ENCODE results near the gene RPL10L.

RPL10L gene

DNA sequence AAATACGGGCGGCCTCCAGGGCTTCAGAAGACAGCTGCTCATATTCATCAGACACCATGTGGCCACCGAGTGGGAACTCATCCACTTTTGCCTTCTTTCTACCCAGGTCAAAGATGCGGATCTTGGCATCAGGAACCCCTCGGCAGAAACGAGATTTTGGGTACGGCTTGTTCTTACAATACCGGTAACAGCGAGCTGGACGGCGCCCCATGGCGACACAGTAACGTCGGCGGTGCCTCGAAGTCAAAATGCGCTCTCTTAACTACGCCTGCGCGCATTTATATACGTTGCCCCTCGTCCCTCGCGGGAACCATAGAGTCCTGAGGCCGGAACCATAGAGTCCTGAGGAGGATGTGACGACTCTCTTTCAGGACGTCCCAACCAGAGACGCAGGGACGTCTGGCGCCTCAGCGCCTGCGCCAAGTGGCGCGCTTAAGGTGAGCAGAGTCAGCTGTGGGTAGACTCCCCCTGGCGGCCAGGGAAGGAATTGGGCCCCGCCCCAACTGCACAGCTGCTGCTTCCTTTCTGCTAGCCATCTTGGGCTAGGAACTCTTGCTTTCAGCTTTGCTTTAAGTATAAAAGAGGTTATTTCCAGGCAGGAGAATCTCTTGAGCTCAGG lies at the start of gene RPL10L:
RPL10L (minus strand) TSS at position 256 of the 619 bp plus-strand sequence; CDS start at position 211, 45 bp downstream.
- no peak for DNase-seq

DNA sequence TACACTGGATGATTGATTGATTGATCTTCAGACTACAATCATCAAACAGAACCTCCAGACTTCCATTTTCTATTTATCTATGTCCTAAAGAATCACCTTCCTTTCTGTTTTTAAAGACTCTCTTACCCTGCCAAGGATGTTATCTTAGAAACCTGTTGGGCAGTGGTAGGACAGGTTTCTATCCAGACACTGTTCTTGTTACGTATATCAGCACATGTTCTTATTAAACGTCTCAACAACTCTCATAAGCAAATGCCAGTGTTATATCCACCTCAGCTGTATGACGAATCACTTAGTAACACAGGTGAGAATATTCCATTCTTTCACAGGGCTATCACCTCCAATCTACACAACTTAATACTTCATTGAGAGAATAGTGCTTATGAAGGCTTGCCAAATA lies 40.2 kb upstream of the RPL10L start:
- DNase-seq = no peak

DNA sequence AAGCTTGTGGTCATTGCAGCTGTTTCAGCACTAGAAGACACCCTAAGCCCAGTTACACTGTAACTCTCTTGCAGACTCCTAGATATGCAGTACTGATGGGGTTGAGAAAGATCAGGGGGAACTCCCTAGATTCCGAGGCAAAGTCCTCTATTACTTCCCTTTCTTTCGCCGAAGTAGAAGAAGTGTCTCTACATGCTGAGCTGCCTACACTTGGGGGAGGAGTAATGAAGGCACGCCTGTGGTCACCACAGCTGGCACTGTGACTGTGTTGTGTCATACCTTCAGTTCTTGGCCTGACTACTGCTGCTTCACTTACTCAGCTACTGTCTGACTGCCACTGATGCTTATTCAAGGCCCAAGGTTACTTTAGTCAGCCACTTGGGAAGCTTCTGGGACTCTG lies 35.1 kb upstream of the RPL10L start:
- DNase-seq = no peak

DNA sequence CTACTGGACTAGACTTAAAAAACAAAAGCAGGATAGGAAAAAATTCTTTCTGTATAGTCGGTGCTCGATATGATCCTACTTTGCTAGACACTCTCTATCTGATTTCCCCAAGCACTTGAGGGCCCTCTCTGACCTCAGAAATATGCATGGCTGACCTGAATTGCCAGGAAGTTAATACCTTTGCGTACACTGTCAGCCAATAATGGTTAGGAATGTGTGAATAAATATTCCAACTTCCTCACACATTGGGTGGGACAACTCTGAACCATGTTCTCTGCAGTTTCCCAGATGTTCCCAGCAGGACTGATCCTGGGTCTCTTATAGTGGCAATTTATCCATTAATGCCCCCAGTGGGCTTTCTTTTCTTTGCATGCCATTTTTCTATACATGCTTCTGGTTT lies 20.5 kb upstream of the RPL10L start:
- no peak for DNase-seq

DNA sequence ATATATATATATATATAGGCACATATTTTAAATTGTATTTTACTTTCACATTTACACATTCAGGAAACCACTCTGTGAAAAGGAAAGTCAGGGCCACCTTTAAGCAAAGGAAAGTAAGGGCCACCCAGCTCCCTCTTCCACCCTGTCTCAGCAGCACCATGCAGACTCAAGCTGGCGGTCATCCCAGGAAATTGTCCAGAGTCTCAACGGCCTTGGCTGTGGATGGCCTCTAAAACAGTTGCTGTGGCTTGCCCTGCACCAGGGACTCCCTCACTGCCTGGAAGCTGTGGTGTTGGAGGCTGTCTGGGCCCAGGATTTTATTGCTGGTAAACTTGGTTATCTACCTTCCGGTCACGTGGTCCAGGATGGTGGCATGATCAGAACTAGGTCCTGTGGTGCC lies 11.8 kb upstream of the RPL10L start:
- no peak for DNase-seq

DNA sequence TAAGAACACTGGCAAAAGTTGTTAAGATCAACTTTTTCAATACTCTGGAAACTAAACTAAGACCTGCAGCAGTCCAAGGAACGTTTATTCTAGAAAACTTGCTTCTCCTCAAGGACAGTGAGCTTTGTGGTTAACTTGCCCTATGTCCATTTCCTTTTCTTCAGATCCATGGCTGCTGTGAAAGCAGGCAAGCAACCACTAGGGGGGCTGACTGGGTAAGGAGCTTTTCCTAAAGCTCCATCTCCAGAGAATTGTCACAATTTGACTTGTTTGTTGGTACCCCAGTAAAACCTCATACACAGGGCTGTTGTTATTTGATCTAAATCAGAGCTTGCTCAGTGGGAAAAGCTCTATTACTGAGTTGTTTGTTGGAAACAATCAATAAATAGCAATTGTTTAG lies 10.1 kb upstream of the RPL10L start:
- DNase-seq = no peak

DNA sequence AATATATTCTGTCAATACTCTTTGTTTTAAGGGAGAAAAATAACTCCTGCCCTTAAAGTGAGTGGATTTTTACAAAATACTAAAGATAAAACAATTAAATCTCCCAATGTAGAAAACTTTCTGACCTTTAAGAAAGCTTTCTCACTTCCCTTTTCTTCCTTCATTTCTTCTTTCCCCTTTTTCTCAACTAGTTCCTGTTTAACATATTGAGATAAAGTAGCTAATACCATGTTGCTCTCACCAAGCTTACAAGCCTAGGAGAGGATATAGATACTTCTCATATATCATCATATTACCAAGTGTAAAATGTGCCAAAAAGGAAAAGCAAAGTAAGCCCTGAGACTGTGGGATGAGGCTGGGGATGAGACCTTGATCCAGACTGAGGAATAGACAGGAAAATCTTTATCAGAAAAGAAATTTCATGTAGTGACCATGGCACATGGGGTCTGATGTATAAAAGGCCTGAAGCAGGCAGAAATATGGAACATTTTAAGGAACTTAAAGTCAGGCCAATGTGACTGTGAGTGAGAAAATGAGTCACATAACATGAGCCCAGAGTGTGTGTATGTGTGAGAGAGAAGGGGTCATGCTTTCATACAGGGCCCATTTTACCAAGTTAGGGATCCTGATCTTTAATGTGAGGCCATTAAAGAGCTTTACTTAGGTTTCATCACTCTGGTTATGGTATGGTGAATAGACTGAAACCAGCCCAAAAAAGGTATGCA lies 1.6 kb upstream of the RPL10L start:
- no peak for DNase-seq

DNA sequence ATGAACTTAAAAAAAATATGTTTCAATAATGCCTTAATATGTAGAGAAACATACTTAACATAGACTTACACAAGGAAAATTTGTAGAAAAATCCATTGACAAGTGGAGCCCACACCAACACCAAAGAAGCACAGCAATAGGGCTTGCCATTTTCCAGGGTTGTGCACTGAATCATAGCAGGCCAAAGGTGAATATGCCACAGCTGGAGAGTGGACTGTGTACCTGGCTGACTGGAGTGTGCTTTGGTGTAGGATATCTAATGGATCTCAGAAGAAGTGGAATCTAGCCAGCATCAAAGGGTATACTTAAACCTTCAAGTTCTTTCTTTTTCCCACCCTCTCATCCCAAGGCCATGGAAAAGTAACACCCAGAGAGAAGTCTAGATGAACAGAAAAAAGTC lies 4.8 kb downstream of the RPL10L start:
- DNase-seq = no peak

DNA sequence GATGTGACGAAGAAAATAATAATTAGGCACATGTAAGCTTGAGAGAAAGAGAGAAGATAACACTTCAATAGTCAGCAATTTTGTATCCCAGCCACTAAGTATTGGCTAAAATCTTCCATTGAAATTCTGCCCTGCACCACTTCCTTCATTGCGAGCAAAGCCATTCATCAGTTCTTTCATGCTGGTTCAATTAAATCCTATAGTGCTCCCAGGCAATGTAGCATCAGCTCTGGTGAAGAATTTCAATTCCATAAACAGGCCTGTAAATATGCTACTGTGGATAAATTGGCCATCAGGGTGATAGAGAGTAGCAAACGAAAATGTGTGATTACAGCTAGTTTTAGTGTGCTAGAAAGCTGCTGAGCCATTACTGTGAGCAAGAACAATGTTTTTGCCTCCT lies 24.7 kb downstream of the RPL10L start:
- no peak for DNase-seq

Measured in SHP77 treated with DMSO at 0.1 percent for 48 hours (cell line).